Neural cell (in vitro differentiated cells): ENCODE results near the gene ELP1. TPM values are rescaled to one million over a fixed set of nuclear protein-coding genes. Genes with fewer than 3 reads are reported as not detected.

Experiments
- H2AFZ ChIP-seq: fragments of 200-600, 300-800 bp; sonication (generic), shearing (Covaris generic); 2 replicates; pipeline ENCODE4 v1.6.0; 2014; ENCODE audit warnings: low read depth, mild to moderate bottlenecking, antibody characterized with exemption, low read length, moderate library complexity
- H3F3A ChIP-seq: fragments of 200-600 bp; shearing (Covaris generic); 2 replicates; pipeline ENCODE4 v1.6.1; 2016; ENCODE audit warnings: mild to moderate bottlenecking, moderate library complexity, mixed read lengths, antibody characterized with exemption, low read length; ENCODE audit not compliant: insufficient read depth, poor library complexity, severe bottlenecking
- H3K27ac ChIP-seq: fragments of 200-600, 300-800 bp; sonication (generic), shearing (Covaris generic); 2 replicates; pipeline ENCODE4 v1.5.1; 2014; ENCODE audit warnings: mild to moderate bottlenecking, low read length, moderate library complexity
- H3K27me3 ChIP-seq: fragments of 300-800, 200-600 bp; sonication (generic), shearing (Covaris generic); 2 replicates; pipeline ENCODE4 v1.6.0; 2014; ENCODE audit warnings: mild to moderate bottlenecking, low read depth, low read length, moderate library complexity; ENCODE audit not compliant: insufficient read depth
- H3K36me3 ChIP-seq: fragments of 300-800, 200-600 bp; sonication (generic), shearing (Covaris generic); 2 replicates; pipeline ENCODE4 v1.5.1; 2014; ENCODE audit warnings: mild to moderate bottlenecking, antibody characterized with exemption, low read length, moderate library complexity; ENCODE audit not compliant: insufficient read depth
- H3K4me2 ChIP-seq: fragments of 300-800, 200-600 bp; sonication (generic), shearing (Covaris generic); 2 replicates; pipeline ENCODE4 v1.6.0; 2014; ENCODE audit warnings: mild to moderate bottlenecking, low read length
- H3K4me3 ChIP-seq: fragments of 300-800, 200-600 bp; sonication (generic), shearing (Covaris generic); 2 replicates; pipeline ENCODE4 v1.5.1; 2014; ENCODE audit warnings: mild to moderate bottlenecking, low read length, moderate library complexity
- H3K79me2 ChIP-seq: fragments of 200-600 bp; shearing (Covaris generic); replicated peaks from 2 replicates; pipeline ENCODE4 v1.6.0; 2014; ENCODE audit warnings: mild to moderate bottlenecking, low read length, moderate library complexity; ENCODE audit not compliant: insufficient read depth
- H3K9ac ChIP-seq: fragments of 300-800, 200-600 bp; sonication (generic), shearing (Covaris generic); 2 replicates; pipeline ENCODE4 v1.6.1; 2016; ENCODE audit warnings: mild to moderate bottlenecking, low read length, mixed read lengths
- H3K9me2 ChIP-seq: fragments of 200-600 bp; shearing (Covaris generic); 2 replicates; pipeline ENCODE4 v1.6.1; 2016; ENCODE audit warnings: mild to moderate bottlenecking, low read length, mixed read lengths; ENCODE audit not compliant: insufficient read depth
- H3K9me3 ChIP-seq: fragments of 200-600, 300-800 bp; sonication (generic), shearing (Covaris generic); 2 replicates; pipeline ENCODE4 v1.6.1; 2016; ENCODE audit warnings: mild to moderate bottlenecking, mixed run types, low read length, moderate library complexity, mixed read lengths
- H4K20me1 ChIP-seq: fragments of 200-600 bp; shearing (Covaris generic); 2 replicates; pipeline ENCODE4 v1.6.1; 2016; ENCODE audit warnings: mild to moderate bottlenecking, mixed run types; ENCODE audit not compliant: insufficient read depth
- CTCF ChIP-seq: fragments of 450-650 bp; IDR thresholded peaks from 2 replicates; pipeline ENCODE4 v1.5.1; 2014; ENCODE audit warnings: antibody characterized with exemption, mild to moderate bottlenecking, moderate library complexity; ENCODE audit not compliant: poor library complexity, severe bottlenecking
- EP300 ChIP-seq: fragments of 450-650 bp; conservative IDR thresholded peaks from 2 replicates; pipeline ENCODE4 v1.6.1; 2014; ENCODE audit warnings: antibody characterized with exemption, mild to moderate bottlenecking, moderate library complexity; ENCODE audit not compliant: poor library complexity, severe bottlenecking
- EZH2 ChIP-seq: fragments of 200-600, 300-800 bp; shearing (Covaris generic), sonication (generic); IDR thresholded peaks from 2 replicates; pipeline ENCODE4 v1.6.1; 2014; ENCODE audit warnings: antibody characterized with exemption, low read length, borderline replicate concordance, mild to moderate bottlenecking; ENCODE audit not compliant: insufficient read depth, poor library complexity, severe bottlenecking
- MXI1 ChIP-seq: fragments of 450-650 bp; conservative IDR thresholded peaks from 2 replicates; pipeline ENCODE4 v1.6.1; 2014; ENCODE audit warnings: antibody characterized with exemption, mild to moderate bottlenecking; ENCODE audit not compliant: poor library complexity, severe bottlenecking
- POLR2AphosphoS5 ChIP-seq: IDR thresholded peaks from 2 replicates; pipeline ENCODE4 v1.6.1; 2012
- RAD21 ChIP-seq: fragments of 450-650 bp; conservative IDR thresholded peaks from 2 replicates; pipeline ENCODE4 v1.6.1; 2014; ENCODE audit warnings: antibody characterized with exemption, mild to moderate bottlenecking, moderate library complexity
- SMC3 ChIP-seq: fragments of 450-650 bp; conservative IDR thresholded peaks from 2 replicates; pipeline ENCODE4 v1.6.1; 2014; ENCODE audit warnings: antibody characterized with exemption, mild to moderate bottlenecking, moderate library complexity; ENCODE audit not compliant: poor library complexity
- TAF1 ChIP-seq: IDR thresholded peaks from 2 replicates; pipeline ENCODE4 v1.6.1; 2012; ENCODE audit warnings: low read depth
- polyA plus RNA-seq: library from polyadenylated mRNA; depleted of rRNA; stranded (reverse); fragments of >200 nt; gene quantifications from 2 replicates; pipeline ENCODE4 v1.2.3, GENCODE V29; 2014
- TF ChIP-seq, protein P1 (sequence below): IDR thresholded peaks from 2 replicates; pipeline ENCODE4 v1.6.1; 2012; ENCODE audit warnings: borderline replicate concordance

ELP1 gene
- polyA plus RNA-seq, 1 donor from 2014 or later, result 112 TPM

DNA sequence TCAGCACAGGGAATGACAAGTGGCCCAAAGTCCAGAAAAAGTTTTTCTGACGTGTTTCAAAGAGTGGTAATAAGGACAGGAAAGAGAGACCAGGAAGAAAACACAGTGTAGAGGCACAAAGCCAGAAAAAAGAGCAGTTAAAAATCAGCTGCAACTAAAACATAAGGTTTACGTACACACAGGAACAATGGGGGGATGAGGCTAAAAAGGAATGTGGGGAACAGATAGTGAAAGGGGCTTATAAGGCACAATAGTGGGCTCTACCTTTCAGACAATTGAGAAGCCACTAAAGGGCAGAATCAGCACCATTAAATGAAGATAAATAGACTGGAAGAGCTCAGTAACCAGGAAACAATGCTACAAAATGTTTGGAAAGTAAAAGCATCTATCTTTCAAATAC, 5.5 kb downstream of the ELP1 start:
- Histone ChIP-seq H3K27ac (no peak overlapping the region), H3K4me3 (no peak overlapping the region), H3K9me3 (no peaks in the 10 kb centered on the region), H3K9ac (no peak overlapping the region), H4K20me1 (no peaks in the 10 kb centered on the region), H3K79me2 (peaks cover 27% of the 10 kb centered on the region), H3K36me3 (peaks cover 9% of the 10 kb centered on the region), H3K9me2 (no peaks in the 10 kb centered on the region), H3F3A (peaks cover 5% of the 10 kb centered on the region), H3K4me2 (no peak overlapping the region), H3K27me3 (no peaks in the 10 kb centered on the region), H2AFZ (no peak overlapping the region)
- no peak for TF ChIP-seq SMC3
- TF ChIP-seq EZH2, result no peak
- no peak for TF ChIP-seq TAF1
- TF ChIP-seq EP300, result no peak

- Histone ChIP-seq H3K4me3 (no peak overlapping the region), H3F3A (no peaks in the 10 kb centered on the region), H2AFZ (no peak overlapping the region), H3K27me3 (no peaks in the 10 kb centered on the region), H3K4me2 (no peak overlapping the region), H3K27ac (no peak overlapping the region), H3K9ac (no peak overlapping the region), H4K20me1 (no peaks in the 10 kb centered on the region), H3K79me2 (peaks cover 5% of the 10 kb centered on the region), H3K9me2 (no peaks in the 10 kb centered on the region), H3K36me3 (peaks cover 9% of the 10 kb centered on the region), H3K9me3 (no peaks in the 10 kb centered on the region)
- TF ChIP-seq EP300, result no peak
- TF ChIP-seq CTCF, result no peak
- no peak for TF ChIP-seq TAF1
- no peak for TF ChIP-seq RAD21
- no peak for TF ChIP-seq MXI1
- TF ChIP-seq, protein P1, sequence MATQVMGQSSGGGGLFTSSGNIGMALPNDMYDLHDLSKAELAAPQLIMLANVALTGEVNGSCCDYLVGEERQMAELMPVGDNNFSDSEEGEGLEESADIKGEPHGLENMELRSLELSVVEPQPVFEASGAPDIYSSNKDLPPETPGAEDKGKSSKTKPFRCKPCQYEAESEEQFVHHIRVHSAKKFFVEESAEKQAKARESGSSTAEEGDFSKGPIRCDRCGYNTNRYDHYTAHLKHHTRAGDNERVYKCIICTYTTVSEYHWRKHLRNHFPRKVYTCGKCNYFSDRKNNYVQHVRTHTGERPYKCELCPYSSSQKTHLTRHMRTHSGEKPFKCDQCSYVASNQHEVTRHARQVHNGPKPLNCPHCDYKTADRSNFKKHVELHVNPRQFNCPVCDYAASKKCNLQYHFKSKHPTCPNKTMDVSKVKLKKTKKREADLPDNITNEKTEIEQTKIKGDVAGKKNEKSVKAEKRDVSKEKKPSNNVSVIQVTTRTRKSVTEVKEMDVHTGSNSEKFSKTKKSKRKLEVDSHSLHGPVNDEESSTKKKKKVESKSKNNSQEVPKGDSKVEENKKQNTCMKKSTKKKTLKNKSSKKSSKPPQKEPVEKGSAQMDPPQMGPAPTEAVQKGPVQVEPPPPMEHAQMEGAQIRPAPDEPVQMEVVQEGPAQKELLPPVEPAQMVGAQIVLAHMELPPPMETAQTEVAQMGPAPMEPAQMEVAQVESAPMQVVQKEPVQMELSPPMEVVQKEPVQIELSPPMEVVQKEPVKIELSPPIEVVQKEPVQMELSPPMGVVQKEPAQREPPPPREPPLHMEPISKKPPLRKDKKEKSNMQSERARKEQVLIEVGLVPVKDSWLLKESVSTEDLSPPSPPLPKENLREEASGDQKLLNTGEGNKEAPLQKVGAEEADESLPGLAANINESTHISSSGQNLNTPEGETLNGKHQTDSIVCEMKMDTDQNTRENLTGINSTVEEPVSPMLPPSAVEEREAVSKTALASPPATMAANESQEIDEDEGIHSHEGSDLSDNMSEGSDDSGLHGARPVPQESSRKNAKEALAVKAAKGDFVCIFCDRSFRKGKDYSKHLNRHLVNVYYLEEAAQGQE, result no peak
- no peak for TF ChIP-seq POLR2AphosphoS5
- no peak for TF ChIP-seq EZH2
- TF ChIP-seq SMC3, result no peak
Measured at GRCh38 chr9:108924466-108924865, 9.5 kb downstream of the ELP1 start.
